NCI-H1436 treated with DMSO at 0.1 percent for 48 hours (cell line): ENCODE measurements around the gene MTPN.

Experiments
- DNase-seq: peaks from one replicate; lab custom pipeline; 2025; lab: John Stamatoyannopoulos, UW

Gene MTPN

GRCh38 chr7:135924302-135924701 is 52.9 kb downstream of the MTPN start:
- DNase-seq, result no peak

GRCh38 chr7:135922263-135922662 is 54.9 kb downstream of the MTPN start:
- no peak for DNase-seq

GRCh38 chr7:135920478-135920877 is 56.7 kb downstream of the MTPN start:
- DNase-seq, result no peak

GRCh38 chr7:135919071-135919841 is 57.9 kb downstream of the MTPN start:
- no peak for DNase-seq

- no peak for DNase-seq
Measured at GRCh38 chr7:135918134-135918533, 59.0 kb downstream of the MTPN start.

GRCh38 chr7:135917721-135918120 is 59.4 kb downstream of the MTPN start:
- no peak for DNase-seq

- DNase-seq, result no peak
Measured at GRCh38 chr7:135914346-135914745, 62.8 kb downstream of the MTPN start.

GRCh38 chr7:135913404-135913803 is 63.8 kb downstream of the MTPN start:
- no peak for DNase-seq

GRCh38 chr7:135911099-135911498 is 66.1 kb downstream of the MTPN start:
- DNase-seq, result no peak

- no peak for DNase-seq
Measured at GRCh38 chr7:135910393-135911036, 66.6 kb downstream of the MTPN start.

- no peak for DNase-seq
Measured at GRCh38 chr7:135905858-135906257, 71.3 kb downstream of the MTPN start.

- DNase-seq, result no peak
Measured at GRCh38 chr7:135905355-135905754, 71.8 kb downstream of the MTPN start.

GRCh38 chr7:135904282-135904681 is 72.9 kb downstream of the MTPN start:
- no peak for DNase-seq

GRCh38 chr7:135901585-135902540 is 75.3 kb downstream of the MTPN start:
- no peak for DNase-seq

GRCh38 chr7:135900065-135900546 is 77.1 kb downstream of the MTPN start:
- DNase-seq, result no peak

- DNase-seq, result no peak
Measured at GRCh38 chr7:135899458-135900064, 77.6 kb downstream of the MTPN start.

- no peak for DNase-seq
Measured at GRCh38 chr7:135898226-135898625, 78.9 kb downstream of the MTPN start.

GRCh38 chr7:135894816-135895215 is 82.3 kb downstream of the MTPN start:
- no peak for DNase-seq

GRCh38 chr7:135889823-135890222 is 87.3 kb downstream of the MTPN start:
- DNase-seq, result no peak

- DNase-seq, result no peak
Measured at GRCh38 chr7:135888740-135889139, 88.4 kb downstream of the MTPN start.

GRCh38 chr7:135886345-135887132 is 90.6 kb downstream of the MTPN start:
- no peak for DNase-seq
